Cerebellar cortex (tissue), 1 donor: Measurements from ENCODE around the gene SLC7A5.
A peak's percentile ranks its signal among the peaks of the same experiment; 100 is the strongest.

Experiments used
- DNase-seq: peaks from one replicate; pipeline ENCODE4 v3.0.0-alpha.2; 2015; ENCODE audit warnings: low spot score

The SLC7A5 gene

GRCh38 chr16:87846705-87847466, 22.4 kb downstream of the SLC7A5 start:
- no peak for DNase-seq

- DNase-seq, result no peak
Observed at GRCh38 chr16:87845807-87846619, 23.3 kb downstream of the SLC7A5 start.

- DNase-seq, result no peak
Observed at GRCh38 chr16:87845213-87845612, 24.1 kb downstream of the SLC7A5 start.

- no peak for DNase-seq
Observed at GRCh38 chr16:87844809-87845208, 24.5 kb downstream of the SLC7A5 start.

GRCh38 chr16:87844120-87844733, 25.1 kb downstream of the SLC7A5 start:
- no peak for DNase-seq

- no peak for DNase-seq
Observed at GRCh38 chr16:87843678-87844105, 25.6 kb downstream of the SLC7A5 start.

- DNase-seq, result no peak
Observed at GRCh38 chr16:87842209-87842869, 27.0 kb downstream of the SLC7A5 start.

- DNase-seq, result no peak
Observed at GRCh38 chr16:87841340-87842208, 27.7 kb downstream of the SLC7A5 start.

GRCh38 chr16:87840271-87840978, 28.9 kb downstream of the SLC7A5 start:
- no peak for DNase-seq

GRCh38 chr16:87839542-87840270, 29.6 kb downstream of the SLC7A5 start:
- DNase-seq, result no peak

- DNase-seq, result no peak
Observed at GRCh38 chr16:87838643-87839541, 30.4 kb downstream of the SLC7A5 start.

- no peak for DNase-seq
Observed at GRCh38 chr16:87837627-87838289, 31.5 kb downstream of the SLC7A5 start.

- no peak for DNase-seq
Observed at GRCh38 chr16:87836844-87837581, 32.3 kb downstream of the SLC7A5 start.

- no peak for DNase-seq
Observed at GRCh38 chr16:87836346-87836843, 32.9 kb downstream of the SLC7A5 start.

- DNase-seq, result peak; percentile 49
Observed at GRCh38 chr16:87835882-87836331, 33.4 kb downstream of the SLC7A5 start.

GRCh38 chr16:87834668-87835473, 34.4 kb downstream of the SLC7A5 start:
- DNase-seq, result peak; percentile 61
